Neural cell (in vitro differentiated cells): Measurements from ENCODE around the gene HHLA2. TPM values are rescaled to one million over a fixed set of nuclear protein-coding genes. Genes with fewer than 3 reads are reported as not detected.

Source experiments
- H2AFZ ChIP-seq: fragments of 200-600, 300-800 bp; sonication (generic), shearing (Covaris generic); 2 replicates; pipeline ENCODE4 v1.6.0; 2014; ENCODE audit warnings: low read depth, mild to moderate bottlenecking, antibody characterized with exemption, low read length, moderate library complexity
- H3F3A ChIP-seq: fragments of 200-600 bp; shearing (Covaris generic); 2 replicates; pipeline ENCODE4 v1.6.1; 2016; ENCODE audit warnings: mild to moderate bottlenecking, moderate library complexity, mixed read lengths, antibody characterized with exemption, low read length; ENCODE audit not compliant: insufficient read depth, poor library complexity, severe bottlenecking
- H3K27ac ChIP-seq: fragments of 200-600, 300-800 bp; sonication (generic), shearing (Covaris generic); 2 replicates; pipeline ENCODE4 v1.5.1; 2014; ENCODE audit warnings: mild to moderate bottlenecking, low read length, moderate library complexity
- H3K27me3 ChIP-seq: fragments of 300-800, 200-600 bp; sonication (generic), shearing (Covaris generic); 2 replicates; pipeline ENCODE4 v1.6.0; 2014; ENCODE audit warnings: mild to moderate bottlenecking, low read depth, low read length, moderate library complexity; ENCODE audit not compliant: insufficient read depth
- H3K36me3 ChIP-seq: fragments of 300-800, 200-600 bp; sonication (generic), shearing (Covaris generic); 2 replicates; pipeline ENCODE4 v1.5.1; 2014; ENCODE audit warnings: mild to moderate bottlenecking, antibody characterized with exemption, low read length, moderate library complexity; ENCODE audit not compliant: insufficient read depth
- H3K4me2 ChIP-seq: fragments of 300-800, 200-600 bp; sonication (generic), shearing (Covaris generic); 2 replicates; pipeline ENCODE4 v1.6.0; 2014; ENCODE audit warnings: mild to moderate bottlenecking, low read length
- H3K4me3 ChIP-seq: fragments of 300-800, 200-600 bp; sonication (generic), shearing (Covaris generic); 2 replicates; pipeline ENCODE4 v1.5.1; 2014; ENCODE audit warnings: mild to moderate bottlenecking, low read length, moderate library complexity
- H3K79me2 ChIP-seq: fragments of 200-600 bp; shearing (Covaris generic); replicated peaks from 2 replicates; pipeline ENCODE4 v1.6.0; 2014; ENCODE audit warnings: mild to moderate bottlenecking, low read length, moderate library complexity; ENCODE audit not compliant: insufficient read depth
- H3K9ac ChIP-seq: fragments of 300-800, 200-600 bp; sonication (generic), shearing (Covaris generic); 2 replicates; pipeline ENCODE4 v1.6.1; 2016; ENCODE audit warnings: mild to moderate bottlenecking, low read length, mixed read lengths
- H3K9me2 ChIP-seq: fragments of 200-600 bp; shearing (Covaris generic); 2 replicates; pipeline ENCODE4 v1.6.1; 2016; ENCODE audit warnings: mild to moderate bottlenecking, low read length, mixed read lengths; ENCODE audit not compliant: insufficient read depth
- H3K9me3 ChIP-seq: fragments of 200-600, 300-800 bp; sonication (generic), shearing (Covaris generic); 2 replicates; pipeline ENCODE4 v1.6.1; 2016; ENCODE audit warnings: mild to moderate bottlenecking, mixed run types, low read length, moderate library complexity, mixed read lengths
- H4K20me1 ChIP-seq: fragments of 200-600 bp; shearing (Covaris generic); 2 replicates; pipeline ENCODE4 v1.6.1; 2016; ENCODE audit warnings: mild to moderate bottlenecking, mixed run types; ENCODE audit not compliant: insufficient read depth
- EP300 ChIP-seq: fragments of 450-650 bp; conservative IDR thresholded peaks from 2 replicates; pipeline ENCODE4 v1.6.1; 2014; ENCODE audit warnings: antibody characterized with exemption, mild to moderate bottlenecking, moderate library complexity; ENCODE audit not compliant: poor library complexity, severe bottlenecking
- EZH2 ChIP-seq: fragments of 200-600, 300-800 bp; shearing (Covaris generic), sonication (generic); IDR thresholded peaks from 2 replicates; pipeline ENCODE4 v1.6.1; 2014; ENCODE audit warnings: antibody characterized with exemption, low read length, borderline replicate concordance, mild to moderate bottlenecking; ENCODE audit not compliant: insufficient read depth, poor library complexity, severe bottlenecking
- MXI1 ChIP-seq: fragments of 450-650 bp; conservative IDR thresholded peaks from 2 replicates; pipeline ENCODE4 v1.6.1; 2014; ENCODE audit warnings: antibody characterized with exemption, mild to moderate bottlenecking; ENCODE audit not compliant: poor library complexity, severe bottlenecking
- POLR2AphosphoS5 ChIP-seq: IDR thresholded peaks from 2 replicates; pipeline ENCODE4 v1.6.1; 2012
- RAD21 ChIP-seq: fragments of 450-650 bp; conservative IDR thresholded peaks from 2 replicates; pipeline ENCODE4 v1.6.1; 2014; ENCODE audit warnings: antibody characterized with exemption, mild to moderate bottlenecking, moderate library complexity
- SMC3 ChIP-seq: fragments of 450-650 bp; conservative IDR thresholded peaks from 2 replicates; pipeline ENCODE4 v1.6.1; 2014; ENCODE audit warnings: antibody characterized with exemption, mild to moderate bottlenecking, moderate library complexity; ENCODE audit not compliant: poor library complexity
- TAF1 ChIP-seq: IDR thresholded peaks from 2 replicates; pipeline ENCODE4 v1.6.1; 2012; ENCODE audit warnings: low read depth
- polyA plus RNA-seq: library from polyadenylated mRNA; depleted of rRNA; stranded (reverse); fragments of >200 nt; gene quantifications from 2 replicates; pipeline ENCODE4 v1.2.3, GENCODE V29; 2014
- TF ChIP-seq, protein P1 (sequence below): fragments of 450-650 bp; IDR thresholded peaks from 2 replicates; pipeline ENCODE4 v1.5.1; 2014; ENCODE audit warnings: antibody characterized with exemption, mild to moderate bottlenecking, moderate library complexity; ENCODE audit not compliant: poor library complexity, severe bottlenecking
- TF ChIP-seq, protein P2 (sequence below): IDR thresholded peaks from 2 replicates; pipeline ENCODE4 v1.6.1; 2012; ENCODE audit warnings: borderline replicate concordance

Gene HHLA2
- polyA plus RNA-seq, 1 donor from 2014 or later, result not detected

DNA sequence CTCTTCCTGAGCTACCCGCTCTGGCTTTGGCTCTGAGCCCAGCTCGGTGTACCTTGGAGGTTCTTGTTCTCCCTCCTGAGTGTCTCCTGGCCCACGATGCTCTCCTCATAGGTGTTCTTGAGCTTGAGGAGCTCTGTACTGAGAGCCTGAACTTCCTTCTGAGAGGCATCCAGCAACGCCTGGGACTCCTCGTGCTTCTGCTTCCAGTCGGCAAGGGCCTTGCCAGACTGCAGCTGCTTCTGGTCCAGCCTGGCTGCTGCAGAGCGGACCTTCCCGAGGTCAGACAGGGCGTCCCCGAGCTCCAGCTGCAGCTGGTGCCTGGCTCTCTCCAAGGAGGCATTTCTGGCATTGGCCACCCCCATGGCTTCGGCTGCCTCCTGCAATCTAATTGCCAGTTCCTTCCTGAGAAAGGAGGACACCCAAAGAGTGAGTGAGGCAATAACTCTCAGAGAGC is 114.2 kb downstream of the HHLA2 start:
- no peaks in the 10 kb centered on the region for H4K20me1 ChIP-seq
- no peaks in the 10 kb centered on the region for H3F3A ChIP-seq
- no peaks in the 10 kb centered on the region for H3K79me2 ChIP-seq
- no peak overlapping the region for H3K4me3 ChIP-seq
- H3K36me3 ChIP-seq, result no peaks in the 10 kb centered on the region
- H2AFZ ChIP-seq, result no peak overlapping the region
- no peak overlapping the region for H3K9ac ChIP-seq
- no peak for TF ChIP-seq EZH2
- TF ChIP-seq EP300, result no peak
- TF ChIP-seq, protein P1, sequence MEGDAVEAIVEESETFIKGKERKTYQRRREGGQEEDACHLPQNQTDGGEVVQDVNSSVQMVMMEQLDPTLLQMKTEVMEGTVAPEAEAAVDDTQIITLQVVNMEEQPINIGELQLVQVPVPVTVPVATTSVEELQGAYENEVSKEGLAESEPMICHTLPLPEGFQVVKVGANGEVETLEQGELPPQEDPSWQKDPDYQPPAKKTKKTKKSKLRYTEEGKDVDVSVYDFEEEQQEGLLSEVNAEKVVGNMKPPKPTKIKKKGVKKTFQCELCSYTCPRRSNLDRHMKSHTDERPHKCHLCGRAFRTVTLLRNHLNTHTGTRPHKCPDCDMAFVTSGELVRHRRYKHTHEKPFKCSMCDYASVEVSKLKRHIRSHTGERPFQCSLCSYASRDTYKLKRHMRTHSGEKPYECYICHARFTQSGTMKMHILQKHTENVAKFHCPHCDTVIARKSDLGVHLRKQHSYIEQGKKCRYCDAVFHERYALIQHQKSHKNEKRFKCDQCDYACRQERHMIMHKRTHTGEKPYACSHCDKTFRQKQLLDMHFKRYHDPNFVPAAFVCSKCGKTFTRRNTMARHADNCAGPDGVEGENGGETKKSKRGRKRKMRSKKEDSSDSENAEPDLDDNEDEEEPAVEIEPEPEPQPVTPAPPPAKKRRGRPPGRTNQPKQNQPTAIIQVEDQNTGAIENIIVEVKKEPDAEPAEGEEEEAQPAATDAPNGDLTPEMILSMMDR, result no peak
- no peak for TF ChIP-seq SMC3
- TF ChIP-seq MXI1, result no peak
- TF ChIP-seq POLR2AphosphoS5, result no peak
- no peak for TF ChIP-seq RAD21
- TF ChIP-seq TAF1, result no peak
- TF ChIP-seq, protein P2, sequence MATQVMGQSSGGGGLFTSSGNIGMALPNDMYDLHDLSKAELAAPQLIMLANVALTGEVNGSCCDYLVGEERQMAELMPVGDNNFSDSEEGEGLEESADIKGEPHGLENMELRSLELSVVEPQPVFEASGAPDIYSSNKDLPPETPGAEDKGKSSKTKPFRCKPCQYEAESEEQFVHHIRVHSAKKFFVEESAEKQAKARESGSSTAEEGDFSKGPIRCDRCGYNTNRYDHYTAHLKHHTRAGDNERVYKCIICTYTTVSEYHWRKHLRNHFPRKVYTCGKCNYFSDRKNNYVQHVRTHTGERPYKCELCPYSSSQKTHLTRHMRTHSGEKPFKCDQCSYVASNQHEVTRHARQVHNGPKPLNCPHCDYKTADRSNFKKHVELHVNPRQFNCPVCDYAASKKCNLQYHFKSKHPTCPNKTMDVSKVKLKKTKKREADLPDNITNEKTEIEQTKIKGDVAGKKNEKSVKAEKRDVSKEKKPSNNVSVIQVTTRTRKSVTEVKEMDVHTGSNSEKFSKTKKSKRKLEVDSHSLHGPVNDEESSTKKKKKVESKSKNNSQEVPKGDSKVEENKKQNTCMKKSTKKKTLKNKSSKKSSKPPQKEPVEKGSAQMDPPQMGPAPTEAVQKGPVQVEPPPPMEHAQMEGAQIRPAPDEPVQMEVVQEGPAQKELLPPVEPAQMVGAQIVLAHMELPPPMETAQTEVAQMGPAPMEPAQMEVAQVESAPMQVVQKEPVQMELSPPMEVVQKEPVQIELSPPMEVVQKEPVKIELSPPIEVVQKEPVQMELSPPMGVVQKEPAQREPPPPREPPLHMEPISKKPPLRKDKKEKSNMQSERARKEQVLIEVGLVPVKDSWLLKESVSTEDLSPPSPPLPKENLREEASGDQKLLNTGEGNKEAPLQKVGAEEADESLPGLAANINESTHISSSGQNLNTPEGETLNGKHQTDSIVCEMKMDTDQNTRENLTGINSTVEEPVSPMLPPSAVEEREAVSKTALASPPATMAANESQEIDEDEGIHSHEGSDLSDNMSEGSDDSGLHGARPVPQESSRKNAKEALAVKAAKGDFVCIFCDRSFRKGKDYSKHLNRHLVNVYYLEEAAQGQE, result no peak
- no peaks in the 10 kb centered on the region for H3K27me3 ChIP-seq
- no peaks in the 10 kb centered on the region for H3K9me3 ChIP-seq
- H3K4me2 ChIP-seq, result no peak overlapping the region
- H3K9me2 ChIP-seq, result no peaks in the 10 kb centered on the region
- no peak overlapping the region for H3K27ac ChIP-seq

DNA sequence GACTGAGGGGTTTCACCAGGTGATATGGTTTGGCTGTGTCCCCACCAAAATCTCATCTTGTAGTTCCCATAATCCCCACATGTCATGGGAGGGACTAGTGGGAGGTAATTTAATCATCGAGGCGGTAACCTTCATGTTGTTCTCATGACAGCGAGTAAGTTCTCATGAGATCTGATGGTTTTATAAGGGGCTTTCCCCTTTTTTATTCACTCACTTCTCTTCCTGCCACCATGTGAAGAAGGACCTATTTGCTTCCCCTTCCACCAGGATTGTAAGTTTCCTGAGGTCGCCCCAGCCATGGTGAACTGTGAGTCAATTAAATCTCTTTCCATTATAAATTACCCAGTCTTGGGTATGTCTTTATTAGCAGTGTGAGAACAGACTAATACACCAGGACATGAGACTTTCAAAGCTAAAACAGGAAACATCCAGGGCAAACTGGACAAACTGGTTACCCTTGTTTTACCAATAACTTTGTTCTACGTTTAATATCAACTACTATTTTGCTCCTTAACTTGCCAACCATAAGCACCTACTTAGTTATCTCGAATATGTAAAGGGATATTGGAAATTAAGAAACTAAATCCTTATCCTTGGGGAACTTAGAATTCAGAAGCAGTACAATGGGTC is 115.9 kb downstream of the HHLA2 start:
- no peak overlapping the region for H3K4me3 ChIP-seq
- H2AFZ ChIP-seq, result no peak overlapping the region
- no peaks in the 10 kb centered on the region for H3K36me3 ChIP-seq
- no peaks in the 10 kb centered on the region for H4K20me1 ChIP-seq
- no peaks in the 10 kb centered on the region for H3K27me3 ChIP-seq
- H3K9me3 ChIP-seq, result no peaks in the 10 kb centered on the region
- H3K79me2 ChIP-seq, result no peaks in the 10 kb centered on the region
- H3K4me2 ChIP-seq, result no peak overlapping the region
- no peak overlapping the region for H3K27ac ChIP-seq
- TF ChIP-seq POLR2AphosphoS5, result no peak
- TF ChIP-seq EZH2, result no peak
- no peak for TF ChIP-seq SMC3
- TF ChIP-seq MXI1, result no peak
- TF ChIP-seq TAF1, result no peak
- TF ChIP-seq EP300, result no peak
- no peak for TF ChIP-seq RAD21
- no peaks in the 10 kb centered on the region for H3F3A ChIP-seq
- no peak overlapping the region for H3K9ac ChIP-seq
- H3K9me2 ChIP-seq, result no peaks in the 10 kb centered on the region
